ENCODE measurements around the gene MGAM2.

The MGAM2 gene

GRCh38 chr7:142180426-142180825 is 68.9 kb downstream of the MGAM2 start:
- no peak for DNase-seq

- DNase-seq: no peak
These were observed 69.7 kb downstream of the MGAM2 start for GRCh38 chr7:142181211-142181610.

- no peak for DNase-seq
These were observed 70.4 kb downstream of the MGAM2 start for GRCh38 chr7:142181966-142182365.

GRCh38 chr7:142185069-142185468 is 73.6 kb downstream of the MGAM2 start:
- DNase-seq: no peak

GRCh38 chr7:142185801-142186200 is 74.3 kb downstream of the MGAM2 start:
- no peak for DNase-seq

- DNase-seq: no peak
These were observed 76.6 kb downstream of the MGAM2 start for GRCh38 chr7:142188154-142188553.

- no peak for DNase-seq
These were observed 77.3 kb downstream of the MGAM2 start for GRCh38 chr7:142188846-142189245.

GRCh38 chr7:142194201-142194600 is 82.7 kb downstream of the MGAM2 start:
- DNase-seq: peak; percentile 32

- peak; percentile 59 for DNase-seq
These were observed 84.7 kb downstream of the MGAM2 start for GRCh38 chr7:142196066-142196840.

GRCh38 chr7:142200206-142200605 is 88.7 kb downstream of the MGAM2 start:
- no peak for DNase-seq

GRCh38 chr7:142228537-142229104 is 117.1 kb downstream of the MGAM2 start:
- no peak for DNase-seq

GRCh38 chr7:142231716-142232115 is 120.2 kb downstream of the MGAM2 start:
- no peak for DNase-seq

- DNase-seq: no peak
These were observed 129.0 kb downstream of the MGAM2 start for GRCh38 chr7:142240546-142240945.

- DNase-seq: no peak
These were observed 132.3 kb downstream of the MGAM2 start for GRCh38 chr7:142243823-142244222.

GRCh38 chr7:142248166-142249160 is 136.9 kb downstream of the MGAM2 start:
- no peak for DNase-seq

GRCh38 chr7:142249918-142250317 is 138.4 kb downstream of the MGAM2 start:
- no peak for DNase-seq

GRCh38 chr7:142250705-142251104 is 139.2 kb downstream of the MGAM2 start:
- DNase-seq: peak; percentile 59

GRCh38 chr7:142257958-142258357 is 146.4 kb downstream of the MGAM2 start, which contains the start of gene PRSS58:
TSS of gene PRSS58 (minus strand) at chr7:142258058. CDS start at chr7:142257707, 351 bp downstream.
- DNase-seq: no peak

- DNase-seq: peak; percentile 46
These were observed 152.3 kb downstream of the MGAM2 start for GRCh38 chr7:142263598-142264380.

All from EL (cell line).